Thyroid gland (tissue), 4 donors: ENCODE data around the gene KCNQ1OT1. TPM values are rescaled to one million over a fixed set of nuclear protein-coding genes. Genes with fewer than 3 reads are reported as not detected.

Experiments
- DNase-seq, 2 donors: peaks; one replicate each; pipeline ENCODE4 v3.0.0-alpha.2; 2019
- H3K27ac ChIP-seq, 3 donors: fragments of 200-600 bp; sonication (generic); 1 replicate in 2 of 3; 2 replicates in 1 of 3; pipeline ENCODE4 v1.5.1; 2016 to 2019; ENCODE audit warnings: mild to moderate bottlenecking in 1 of 3, moderate library complexity in 1 of 3
- H3K27me3 ChIP-seq: fragments of 200-600 bp; sonication (generic); one replicate; pipeline ENCODE4 v1.5.1; 2019
- H3K36me3 ChIP-seq, 2 donors: fragments of 200-600 bp; sonication (generic); one replicate each; pipeline ENCODE4 v1.5.1; 2016 to 2019
- H3K4me1 ChIP-seq, 2 donors: fragments of 200-600 bp; sonication (generic); one replicate each; pipeline ENCODE4 v1.5.1; 2017 to 2019
- H3K4me3 ChIP-seq, 3 donors: fragments of 200-600 bp; sonication (generic); replicated peaks in 1 of 3; 1 replicate in 2 of 3; 2 replicates in 1 of 3; pipeline ENCODE4 v1.5.1; 2016; ENCODE audit warnings: mild to moderate bottlenecking in 1 of 3
- H3K9me3 ChIP-seq: fragments of 200-600 bp; sonication (generic); one replicate; pipeline ENCODE4 v1.5.1; 2017
- CTCF ChIP-seq, 6 experiments: fragments of 200-600 bp in 3 of 6; fragments of 450-650 bp in 3 of 6; sonication (generic) in 3 of 6; IDR thresholded peaks; one replicate each; pipeline ENCODE4 v1.5.1; 2016 to 2019; ENCODE audit warnings: antibody characterized with exemption in 6 of 6, mild to moderate bottlenecking in 2 of 6, inconsistent platforms in 1 of 6, moderate library complexity in 1 of 6
- POLR2A ChIP-seq, 2 donors: fragments of 450-650 bp; IDR thresholded peaks; one replicate each; pipeline ENCODE4 v1.6.1; 2017; ENCODE audit warnings: antibody characterized with exemption in 2 of 2, mild to moderate bottlenecking in 2 of 2, moderate library complexity in 1 of 2
- WGBS, 2 donors: methylation state at CpG; one replicate each; pipeline ENCODE4 v1.1.5; 2017; 5-methylcytosine and 5-hydroxymethylcytosine counted together
- intact Hi-C: fragments of 100-400 bp; cut with DNase I; formaldehyde crosslinking; loops from one replicate; pipeline ENCODE4 v1.15.1; 2023
- total RNA-seq, 4 donors: library from RNA; depleted of rRNA; stranded (reverse); fragments of >200 nt; gene quantifications; one replicate each; pipeline ENCODE4 v1.2.3, GENCODE V29; 2016

KCNQ1OT1 gene
- total RNA-seq, 4 donors from 2014 or later = 2.0 to 4.1 (median 3.2) TPM

- TF ChIP-seq POLR2A (IDR thresholded peaks at IDR 0.05) (no peak), CTCF (IDR thresholded peaks at IDR 0.05) (no peak)
- intact Hi-C loops = no loop called here
- Histone ChIP-seq H3K27ac (no peak overlapping the region), H3K4me3 (no peak overlapping the region), H3K36me3 (no peaks in the 10 kb centered on the region), H3K4me1 (peaks cover 0 to 3% of the 10 kb centered on the region in 2 donors), H3K9me3 (no peaks in the 10 kb centered on the region), H3K27me3 (no peaks in the 10 kb centered on the region)
- no peak for DNase-seq
- 89 to 91% methylated on average over 23 to 27 of the region's 27 CpGs for WGBS, 2 donors
These were observed 21.6 kb upstream of the KCNQ1OT1 start for GRCh38 chr11:2721210-2721916.

- TF ChIP-seq CTCF (IDR thresholded peaks at IDR 0.05) = no peak
- Histone ChIP-seq H3K36me3 (no peaks in the 10 kb centered on the region), H3K4me3 (no peak overlapping the region), H3K27ac (no peak overlapping the region), H3K4me1 (no peaks in the 10 kb centered on the region), H3K9me3 (no peaks in the 10 kb centered on the region), H3K27me3 (no peaks in the 10 kb centered on the region)
- no peak for DNase-seq
- WGBS, 2 donors = 87 to 94% methylated on average over 13 to 15 of the region's 17 CpGs
- intact Hi-C loops = no loop called here
These were observed 20.2 kb upstream of the KCNQ1OT1 start for GRCh38 chr11:2719831-2720590.

- 94 to 95% methylated on average over 11 of the region's 11 CpGs for WGBS, 2 donors
These were observed 19.1 kb upstream of the KCNQ1OT1 start for GRCh38 chr11:2718817-2719438.

GRCh38 chr11:2717561-2718325 lies 17.9 kb upstream of the KCNQ1OT1 start:
- 88 to 89% methylated on average over 22 of the region's 22 CpGs for WGBS, 2 donors
- intact Hi-C loops = no loop called here

More at GRCh38 chr11:2718817-2719438, 19.1 kb upstream of the KCNQ1OT1 start:
- H3K4me1 ChIP-seq = no peaks in the 10 kb centered on the region
- no peaks in the 10 kb centered on the region for H3K9me3 ChIP-seq
- intact Hi-C loops = no loop called here
- H3K27ac ChIP-seq = no peak overlapping the region
- TF ChIP-seq CTCF (IDR thresholded peaks at IDR 0.05) (no peak), POLR2A (IDR thresholded peaks at IDR 0.05) (no peak)
- DNase-seq = no peak
- H3K4me3 ChIP-seq = no peak overlapping the region
- H3K36me3 ChIP-seq = no peaks in the 10 kb centered on the region
- H3K27me3 ChIP-seq = no peaks in the 10 kb centered on the region

More at GRCh38 chr11:2717561-2718325, 17.9 kb upstream of the KCNQ1OT1 start:
- no peak for DNase-seq
- Histone ChIP-seq H3K36me3 (no peaks in the 10 kb centered on the region), H3K4me1 (no peaks in the 10 kb centered on the region), H3K27ac (no peak overlapping the region), H3K9me3 (no peaks in the 10 kb centered on the region), H3K4me3 (no peak overlapping the region), H3K27me3 (no peaks in the 10 kb centered on the region)
- no peak for TF ChIP-seq CTCF (IDR thresholded peaks at IDR 0.05)
- TF ChIP-seq POLR2A (IDR thresholded peaks at IDR 0.05) = no peak
